ENCODE data around the gene PTPRG.

The PTPRG gene

GRCh38 chr3:61887206-61887605 lies 325.8 kb downstream of the PTPRG start:
- H3K4me3 ChIP-seq (replicated peaks; ENCODE audit: low read depth, low read length) = no peak overlapping the region
- no peak for DNase-seq (ENCODE audit: extremely low read depth, insufficient read length)
- no peaks in the 10 kb centered on the region; the same call in 1 of the 2 replicates for H3K27me3 ChIP-seq (replicated peaks; ENCODE audit: control insufficient read depth, insufficient read depth, low read length)
- TF ChIP-seq, protein P1, sequence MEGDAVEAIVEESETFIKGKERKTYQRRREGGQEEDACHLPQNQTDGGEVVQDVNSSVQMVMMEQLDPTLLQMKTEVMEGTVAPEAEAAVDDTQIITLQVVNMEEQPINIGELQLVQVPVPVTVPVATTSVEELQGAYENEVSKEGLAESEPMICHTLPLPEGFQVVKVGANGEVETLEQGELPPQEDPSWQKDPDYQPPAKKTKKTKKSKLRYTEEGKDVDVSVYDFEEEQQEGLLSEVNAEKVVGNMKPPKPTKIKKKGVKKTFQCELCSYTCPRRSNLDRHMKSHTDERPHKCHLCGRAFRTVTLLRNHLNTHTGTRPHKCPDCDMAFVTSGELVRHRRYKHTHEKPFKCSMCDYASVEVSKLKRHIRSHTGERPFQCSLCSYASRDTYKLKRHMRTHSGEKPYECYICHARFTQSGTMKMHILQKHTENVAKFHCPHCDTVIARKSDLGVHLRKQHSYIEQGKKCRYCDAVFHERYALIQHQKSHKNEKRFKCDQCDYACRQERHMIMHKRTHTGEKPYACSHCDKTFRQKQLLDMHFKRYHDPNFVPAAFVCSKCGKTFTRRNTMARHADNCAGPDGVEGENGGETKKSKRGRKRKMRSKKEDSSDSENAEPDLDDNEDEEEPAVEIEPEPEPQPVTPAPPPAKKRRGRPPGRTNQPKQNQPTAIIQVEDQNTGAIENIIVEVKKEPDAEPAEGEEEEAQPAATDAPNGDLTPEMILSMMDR (IDR thresholded peaks at IDR 0.05; ENCODE audit: insufficient read depth, low read length, poor library complexity, severe bottlenecking) = no peak
- no peaks in the 10 kb centered on the region for H3K36me3 ChIP-seq (ENCODE audit: control insufficient read depth, insufficient read depth, low read length)

DNA sequence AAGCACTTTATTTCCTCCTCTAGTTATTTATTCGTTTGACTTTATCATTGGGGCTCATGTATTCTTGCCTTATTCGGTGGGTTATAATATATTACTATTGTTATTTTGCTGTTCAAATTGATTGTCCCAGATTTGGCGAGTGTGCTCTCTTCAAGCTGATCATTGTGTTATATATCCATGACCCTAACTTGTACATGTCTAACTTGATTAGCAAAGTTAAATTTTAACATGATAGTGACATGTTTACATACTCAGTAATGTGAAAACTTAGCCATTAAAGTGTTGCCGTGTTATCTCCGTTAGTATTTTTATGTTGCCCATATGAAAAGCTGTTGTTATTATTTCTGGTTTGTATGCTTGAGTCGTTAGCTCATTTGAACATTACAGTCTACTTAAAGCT lies 327.9 kb downstream of the PTPRG start:
- Histone ChIP-seq H3K27me3 (replicated peaks; ENCODE audit: control insufficient read depth, insufficient read depth, low read length) (no peaks in the 10 kb centered on the region; the same call in 1 of the 2 replicates), H3K36me3 (ENCODE audit: control insufficient read depth, insufficient read depth, low read length) (no peaks in the 10 kb centered on the region), H3K4me3 (replicated peaks; ENCODE audit: low read depth, low read length) (no peak overlapping the region)
- TF ChIP-seq, protein P1 (IDR thresholded peaks at IDR 0.05; ENCODE audit: insufficient read depth, low read length, poor library complexity, severe bottlenecking) = no peak
- no peak for DNase-seq (ENCODE audit: extremely low read depth, insufficient read length)

DNA sequence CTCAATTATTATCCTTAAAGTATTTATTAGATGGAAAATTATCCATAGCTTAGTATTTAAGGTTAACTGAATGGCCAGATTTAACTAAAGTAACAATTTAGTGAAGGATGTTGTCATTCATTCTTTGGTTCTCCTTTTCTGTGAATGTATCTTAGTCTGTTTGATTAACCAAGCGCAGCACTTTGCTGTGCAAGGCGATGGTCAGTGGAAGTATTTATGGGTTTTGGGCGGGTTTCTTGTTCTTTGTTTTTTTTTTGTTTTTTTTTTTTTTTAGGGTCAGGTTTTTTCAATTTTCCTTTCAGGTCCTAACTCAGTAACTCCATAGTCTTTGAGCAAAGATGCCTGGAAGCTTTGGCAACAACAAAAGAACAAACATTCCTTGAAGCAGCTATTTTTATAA lies 328.8 kb downstream of the PTPRG start:
- no peak for DNase-seq (ENCODE audit: extremely low read depth, insufficient read length)
- H3K36me3 ChIP-seq (ENCODE audit: control insufficient read depth, insufficient read depth, low read length) = no peaks in the 10 kb centered on the region
- no peak overlapping the region for H3K4me3 ChIP-seq (replicated peaks; ENCODE audit: low read depth, low read length)
- H3K27me3 ChIP-seq (replicated peaks; ENCODE audit: control insufficient read depth, insufficient read depth, low read length) = no peaks in the 10 kb centered on the region; the same call in 1 of the 2 replicates
- TF ChIP-seq, protein P1 (IDR thresholded peaks at IDR 0.05; ENCODE audit: insufficient read depth, low read length, poor library complexity, severe bottlenecking) = no peak

GRCh38 chr3:61890586-61890985 lies 329.2 kb downstream of the PTPRG start:
- Histone ChIP-seq H3K4me3 (replicated peaks; ENCODE audit: low read depth, low read length) (no peak overlapping the region), H3K27me3 (replicated peaks; ENCODE audit: control insufficient read depth, insufficient read depth, low read length) (no peaks in the 10 kb centered on the region; the same call in 1 of the 2 replicates), H3K36me3 (ENCODE audit: control insufficient read depth, insufficient read depth, low read length) (no peaks in the 10 kb centered on the region)
- DNase-seq (ENCODE audit: extremely low read depth, insufficient read length) = no peak
- TF ChIP-seq, protein P1 (IDR thresholded peaks at IDR 0.05; ENCODE audit: insufficient read depth, low read length, poor library complexity, severe bottlenecking) = no peak

DNA sequence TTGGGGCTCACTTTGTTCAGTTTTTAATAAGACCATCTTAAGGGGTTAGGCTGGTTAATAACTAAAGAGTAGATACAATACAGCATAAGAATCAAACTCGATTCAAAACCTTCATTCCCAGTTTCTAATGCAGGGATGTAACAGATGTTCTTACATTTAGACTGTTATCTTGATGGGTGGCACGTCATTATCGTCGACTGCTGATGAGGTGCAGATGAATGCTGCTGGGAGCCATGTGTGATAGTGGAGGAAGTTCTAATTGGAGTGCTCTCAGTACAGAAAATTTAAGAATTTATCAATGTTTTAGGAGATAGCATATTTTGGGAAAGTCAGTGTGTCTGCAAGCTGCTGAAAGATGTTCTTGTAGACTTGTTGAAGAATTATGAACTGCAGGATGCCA lies 331.5 kb downstream of the PTPRG start:
- TF ChIP-seq, protein P1 (IDR thresholded peaks at IDR 0.05; ENCODE audit: insufficient read depth, low read length, poor library complexity, severe bottlenecking) = no peak
- H3K27me3 ChIP-seq (replicated peaks; ENCODE audit: control insufficient read depth, insufficient read depth, low read length) = no peaks in the 10 kb centered on the region
- no peak for DNase-seq (ENCODE audit: extremely low read depth, insufficient read length)
- H3K36me3 ChIP-seq (ENCODE audit: control insufficient read depth, insufficient read depth, low read length) = no peaks in the 10 kb centered on the region
- H3K4me3 ChIP-seq (replicated peaks; ENCODE audit: low read depth, low read length) = no peak overlapping the region
